NCI-H187 treated with DMSO at 0.1 percent for 48 hours (cell line): ENCODE data around the gene ANKRD13A.

Source experiments
- DNase-seq: peaks from one replicate; lab custom pipeline; 2025; lab: John Stamatoyannopoulos, UW

The ANKRD13A gene

GRCh38 chr12:109998904-109999648 lies at the start of gene ANKRD13A:
TSS of gene ANKRD13A (plus strand) at chr12:109999430. CDS start at chr12:109999689, 259 bp downstream.
- peak; percentile 80 for DNase-seq

GRCh38 chr12:109950625-109951024 lies 48.6 kb upstream of the ANKRD13A start:
- no peak for DNase-seq

- no peak for DNase-seq
Observed at GRCh38 chr12:109951136-109951535, 48.1 kb upstream of the ANKRD13A start.

- DNase-seq = no peak
Observed at GRCh38 chr12:109951751-109952150, 47.5 kb upstream of the ANKRD13A start.

GRCh38 chr12:109952160-109952858 lies 46.9 kb upstream of the ANKRD13A start:
- DNase-seq = no peak

GRCh38 chr12:109952873-109953272 lies 46.4 kb upstream of the ANKRD13A start:
- DNase-seq = no peak

- DNase-seq = no peak
Observed at GRCh38 chr12:109953656-109954055, 45.6 kb upstream of the ANKRD13A start.

GRCh38 chr12:109958374-109958773 lies 40.9 kb upstream of the ANKRD13A start:
- DNase-seq = no peak

- no peak for DNase-seq
Observed at GRCh38 chr12:109959411-109960093, 39.7 kb upstream of the ANKRD13A start.

- DNase-seq = no peak
Observed at GRCh38 chr12:109961201-109961600, 38.0 kb upstream of the ANKRD13A start.

GRCh38 chr12:109961612-109962011 lies 37.6 kb upstream of the ANKRD13A start:
- DNase-seq = no peak

GRCh38 chr12:109962398-109962797 lies 36.8 kb upstream of the ANKRD13A start:
- DNase-seq = no peak

GRCh38 chr12:109963330-109963729 lies 35.9 kb upstream of the ANKRD13A start:
- DNase-seq = no peak

GRCh38 chr12:109963743-109964429 lies 35.3 kb upstream of the ANKRD13A start:
- DNase-seq = no peak

GRCh38 chr12:109966546-109966945 lies 32.7 kb upstream of the ANKRD13A start:
- DNase-seq = no peak

GRCh38 chr12:109967383-109968031 lies 31.7 kb upstream of the ANKRD13A start:
- no peak for DNase-seq

GRCh38 chr12:109968032-109968420 lies 31.2 kb upstream of the ANKRD13A start:
- DNase-seq = no peak

GRCh38 chr12:109968801-109969200 lies 30.4 kb upstream of the ANKRD13A start:
- DNase-seq = no peak

GRCh38 chr12:109972821-109973220 lies 26.4 kb upstream of the ANKRD13A start:
- DNase-seq = no peak

- DNase-seq = no peak
Observed at GRCh38 chr12:109981311-109981710, 17.9 kb upstream of the ANKRD13A start.

- DNase-seq = no peak
Observed at GRCh38 chr12:109982210-109982609, 17.0 kb upstream of the ANKRD13A start.
